ENCODE data around the gene VPS51.

GRCh38 chr11:65107078-65107477 lies 11.1 kb downstream of the VPS51 start:
- TF ChIP-seq POLR2A (IDR thresholded peaks at IDR 0.05; ENCODE audit: extremely low read depth, insufficient read length) (no peak), CTCF (IDR thresholded peaks at IDR 0.05; ENCODE audit: low read depth, low read length) (no peak), MAX (IDR thresholded peaks at IDR 0.05; ENCODE audit: low read depth, low read length) (no peak)

Measured in NB4 (cell line).